ENCODE data around the gene GRID1.

DNA sequence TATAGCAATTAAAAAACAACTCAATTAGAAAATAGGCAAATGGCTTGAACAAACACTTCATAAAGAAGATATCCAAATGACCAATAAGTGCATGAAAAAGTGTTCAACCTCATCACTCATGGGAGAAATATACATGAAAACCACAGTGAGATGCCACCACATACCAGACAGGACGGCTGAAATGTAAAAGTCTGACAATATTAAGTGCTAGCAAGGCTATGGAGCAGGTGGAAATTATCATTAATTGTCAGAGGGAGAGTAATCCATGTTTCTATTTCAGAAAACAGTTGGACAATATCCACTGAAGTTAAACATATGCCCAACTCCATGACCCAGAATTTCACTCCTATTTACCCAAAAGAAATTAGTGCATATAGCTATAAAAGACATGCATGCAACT is 42.6 kb upstream of the GRID1 start:
- TF ChIP-seq, protein P1, sequence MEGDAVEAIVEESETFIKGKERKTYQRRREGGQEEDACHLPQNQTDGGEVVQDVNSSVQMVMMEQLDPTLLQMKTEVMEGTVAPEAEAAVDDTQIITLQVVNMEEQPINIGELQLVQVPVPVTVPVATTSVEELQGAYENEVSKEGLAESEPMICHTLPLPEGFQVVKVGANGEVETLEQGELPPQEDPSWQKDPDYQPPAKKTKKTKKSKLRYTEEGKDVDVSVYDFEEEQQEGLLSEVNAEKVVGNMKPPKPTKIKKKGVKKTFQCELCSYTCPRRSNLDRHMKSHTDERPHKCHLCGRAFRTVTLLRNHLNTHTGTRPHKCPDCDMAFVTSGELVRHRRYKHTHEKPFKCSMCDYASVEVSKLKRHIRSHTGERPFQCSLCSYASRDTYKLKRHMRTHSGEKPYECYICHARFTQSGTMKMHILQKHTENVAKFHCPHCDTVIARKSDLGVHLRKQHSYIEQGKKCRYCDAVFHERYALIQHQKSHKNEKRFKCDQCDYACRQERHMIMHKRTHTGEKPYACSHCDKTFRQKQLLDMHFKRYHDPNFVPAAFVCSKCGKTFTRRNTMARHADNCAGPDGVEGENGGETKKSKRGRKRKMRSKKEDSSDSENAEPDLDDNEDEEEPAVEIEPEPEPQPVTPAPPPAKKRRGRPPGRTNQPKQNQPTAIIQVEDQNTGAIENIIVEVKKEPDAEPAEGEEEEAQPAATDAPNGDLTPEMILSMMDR (IDR thresholded peaks at IDR 0.05 in 2 of 3, conservative IDR thresholded peaks at IDR 0.05 in 1 of 3; ENCODE audit: borderline replicate concordance in 1 of 3, insufficient read depth in 1 of 3, low read depth in 2 of 3, low read length in 2 of 3), result no peak
- TF ChIP-seq, protein P2, sequence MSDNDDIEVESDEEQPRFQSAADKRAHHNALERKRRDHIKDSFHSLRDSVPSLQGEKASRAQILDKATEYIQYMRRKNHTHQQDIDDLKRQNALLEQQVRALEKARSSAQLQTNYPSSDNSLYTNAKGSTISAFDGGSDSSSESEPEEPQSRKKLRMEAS (IDR thresholded peaks at IDR 0.05), result no peak
- no peak for TF ChIP-seq POLR2AphosphoS5 (IDR thresholded peaks at IDR 0.05; ENCODE audit: low read depth, low read length)
- TF ChIP-seq, protein P3, sequence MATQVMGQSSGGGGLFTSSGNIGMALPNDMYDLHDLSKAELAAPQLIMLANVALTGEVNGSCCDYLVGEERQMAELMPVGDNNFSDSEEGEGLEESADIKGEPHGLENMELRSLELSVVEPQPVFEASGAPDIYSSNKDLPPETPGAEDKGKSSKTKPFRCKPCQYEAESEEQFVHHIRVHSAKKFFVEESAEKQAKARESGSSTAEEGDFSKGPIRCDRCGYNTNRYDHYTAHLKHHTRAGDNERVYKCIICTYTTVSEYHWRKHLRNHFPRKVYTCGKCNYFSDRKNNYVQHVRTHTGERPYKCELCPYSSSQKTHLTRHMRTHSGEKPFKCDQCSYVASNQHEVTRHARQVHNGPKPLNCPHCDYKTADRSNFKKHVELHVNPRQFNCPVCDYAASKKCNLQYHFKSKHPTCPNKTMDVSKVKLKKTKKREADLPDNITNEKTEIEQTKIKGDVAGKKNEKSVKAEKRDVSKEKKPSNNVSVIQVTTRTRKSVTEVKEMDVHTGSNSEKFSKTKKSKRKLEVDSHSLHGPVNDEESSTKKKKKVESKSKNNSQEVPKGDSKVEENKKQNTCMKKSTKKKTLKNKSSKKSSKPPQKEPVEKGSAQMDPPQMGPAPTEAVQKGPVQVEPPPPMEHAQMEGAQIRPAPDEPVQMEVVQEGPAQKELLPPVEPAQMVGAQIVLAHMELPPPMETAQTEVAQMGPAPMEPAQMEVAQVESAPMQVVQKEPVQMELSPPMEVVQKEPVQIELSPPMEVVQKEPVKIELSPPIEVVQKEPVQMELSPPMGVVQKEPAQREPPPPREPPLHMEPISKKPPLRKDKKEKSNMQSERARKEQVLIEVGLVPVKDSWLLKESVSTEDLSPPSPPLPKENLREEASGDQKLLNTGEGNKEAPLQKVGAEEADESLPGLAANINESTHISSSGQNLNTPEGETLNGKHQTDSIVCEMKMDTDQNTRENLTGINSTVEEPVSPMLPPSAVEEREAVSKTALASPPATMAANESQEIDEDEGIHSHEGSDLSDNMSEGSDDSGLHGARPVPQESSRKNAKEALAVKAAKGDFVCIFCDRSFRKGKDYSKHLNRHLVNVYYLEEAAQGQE (IDR thresholded peaks at IDR 0.05; ENCODE audit: low read depth), result no peak

Data from HCT116 (cell line).